GM23338 (cell line): ENCODE results near the gene SRI. TPM values are rescaled to one million over a fixed set of nuclear protein-coding genes. Genes with fewer than 3 reads are reported as not detected.

Experiments
- ATAC-seq: fragments of 200-7000 bp; cut with Tn5 transposase; 3 replicates; pipeline ENCODE4 v1.9.1; 2020
- DNase-seq: peaks from one replicate; pipeline ENCODE4 v3.0.0-alpha.2; 2015; ENCODE audit warnings: low spot score
- H2AFZ ChIP-seq: fragments of 200-600 bp; sonication (generic); 2 replicates; pipeline ENCODE4 v1.8.0; 2016; ENCODE audit warnings: antibody characterized with exemption, mild to moderate bottlenecking, moderate library complexity
- H3F3A ChIP-seq: fragments of 200-600 bp; sonication (generic); replicated peaks from 2 replicates; pipeline ENCODE4 v1.8.0; 2017; ENCODE audit warnings: antibody characterized with exemption, mixed run types, low read depth
- H3K27ac ChIP-seq: fragments of 200-600 bp; sonication (generic); 2 replicates; pipeline ENCODE4 v1.6.1; 2016; ENCODE audit warnings: low read depth
- H3K27me3 ChIP-seq: fragments of 200-600 bp; sonication (generic); 2 replicates; pipeline ENCODE4 v1.8.0; 2016; ENCODE audit warnings: mild to moderate bottlenecking, mixed run types, moderate library complexity; ENCODE audit not compliant: insufficient read depth
- H3K36me3 ChIP-seq: fragments of 200-600 bp; sonication (generic); 2 replicates; pipeline ENCODE4 v1.8.0; 2016; ENCODE audit warnings: mild to moderate bottlenecking; ENCODE audit not compliant: insufficient read depth
- H3K4me1 ChIP-seq: fragments of 200-600 bp; sonication (generic); 2 replicates; pipeline ENCODE4 v1.8.0; 2016; ENCODE audit warnings: mild to moderate bottlenecking, moderate library complexity; ENCODE audit not compliant: insufficient read depth
- H3K4me2 ChIP-seq: fragments of 200-600 bp; sonication (generic); 2 replicates; pipeline ENCODE4 v1.7.1; 2017; ENCODE audit warnings: mixed run types
- H3K4me3 ChIP-seq: fragments of 200-600 bp; sonication (generic); 2 replicates; pipeline ENCODE4 v1.6.1; 2016; ENCODE audit warnings: mixed run types
- H3K79me2 ChIP-seq: fragments of 200-600 bp; sonication (generic); replicated peaks from 2 replicates; pipeline ENCODE4 v1.8.0; 2017; ENCODE audit warnings: mild to moderate bottlenecking; ENCODE audit not compliant: insufficient read depth
- H3K9me2 ChIP-seq: fragments of 200-600 bp; sonication (generic); 2 replicates; pipeline ENCODE4 v1.8.0; 2017; ENCODE audit not compliant: insufficient read depth
- H4K20me1 ChIP-seq: fragments of 200-600 bp; sonication (generic); replicated peaks from 2 replicates; pipeline ENCODE4 v1.8.0; 2017; ENCODE audit warnings: mild to moderate bottlenecking; ENCODE audit not compliant: insufficient read depth
- H3K27ac Mint-ChIP-seq: 2 replicates; pipeline ENCODE4 v1.8.0; 2020; ENCODE audit warnings: inconsistent platforms, mild to moderate bottlenecking, moderate library complexity, mixed read lengths
- H3K27me3 Mint-ChIP-seq: 3 replicates; pipeline ENCODE4 v1.8.0; 2022; ENCODE audit warnings: low read depth, mild to moderate bottlenecking, moderate library complexity, mixed read lengths, inconsistent platforms; ENCODE audit not compliant: insufficient read depth, poor library complexity
- H3K36me3 Mint-ChIP-seq: 3 replicates; pipeline ENCODE4 v1.8.0; 2021; ENCODE audit warnings: low read depth, mild to moderate bottlenecking, inconsistent platforms, moderate library complexity, mixed read lengths
- H3K4me1 Mint-ChIP-seq: 3 replicates; pipeline ENCODE4 v1.8.0; 2020; ENCODE audit warnings: mild to moderate bottlenecking, inconsistent platforms, mixed read lengths
- H3K4me3 Mint-ChIP-seq: 3 replicates; pipeline ENCODE4 v1.8.0; 2021; ENCODE audit warnings: moderate library complexity, mild to moderate bottlenecking, inconsistent platforms, mixed read lengths
- H3K9me3 Mint-ChIP-seq: 3 replicates; pipeline ENCODE4 v1.8.0; 2020; ENCODE audit warnings: moderate library complexity, mild to moderate bottlenecking, inconsistent platforms, mixed read lengths
- CREB1 ChIP-seq: fragments of 250-450 bp; sonication (Bioruptor Pico); IDR thresholded peaks from 2 replicates; pipeline ENCODE4 v1.5.0; 2020; ENCODE audit warnings: low read depth, mild to moderate bottlenecking, moderate library complexity
- ETS1 ChIP-seq: IDR thresholded peaks from 2 replicates; pipeline ENCODE4 v1.6.1; 2016; ENCODE audit warnings: antibody characterized with exemption
- EZH2 ChIP-seq: fragments of 200-600 bp; sonication (generic); IDR thresholded peaks from one replicate; pipeline ENCODE4 v1.8.0; 2017; ENCODE audit warnings: antibody characterized with exemption, mild to moderate bottlenecking, low read depth; ENCODE audit not compliant: unreplicated experiment
- EZH2phosphoT487 ChIP-seq: fragments of 200-600 bp; sonication (generic); IDR thresholded peaks from one replicate; pipeline ENCODE4 v1.8.1; 2018; ENCODE audit warnings: antibody characterized with exemption; ENCODE audit not compliant: unreplicated experiment
- JUNB ChIP-seq: IDR thresholded peaks from one replicate; pipeline ENCODE4 v1.6.1; 2016; ENCODE audit warnings: antibody characterized with exemption; ENCODE audit not compliant: unreplicated experiment
- NANOG ChIP-seq: IDR thresholded peaks from 2 replicates; pipeline ENCODE4 v1.6.1; 2016; ENCODE audit warnings: antibody characterized with exemption, borderline replicate concordance
- POLR2AphosphoS5 ChIP-seq: IDR thresholded peaks from 2 replicates; pipeline ENCODE4 v1.6.1; 2016; ENCODE audit warnings: antibody characterized with exemption, low read depth
- ZNF114 ChIP-seq: fragments of 250-450 bp; sonication (Bioruptor Pico); IDR thresholded peaks from 2 replicates; pipeline ENCODE4 v1.5.0; 2020; ENCODE audit warnings: mild to moderate bottlenecking, moderate library complexity
- ZNF331 ChIP-seq: fragments of 250-450 bp; sonication (Bioruptor Pico); IDR thresholded peaks from 2 replicates; pipeline ENCODE4 v1.5.0; 2020; ENCODE audit warnings: low read depth, mild to moderate bottlenecking, moderate library complexity
- polyA plus RNA-seq: library from polyadenylated mRNA; unstranded; fragments of >200 nt; fragmentation: Nextera tagmentation; extraction: Ambion mirVana; gene quantifications from 2 replicates; pipeline ENCODE4 v1.2.1, GENCODE V29; 2016
- total RNA-seq: library from RNA; depleted of rRNA; stranded (reverse); fragments of >200 nt; shearing (Covaris generic); gene quantifications from 2 replicates; pipeline ENCODE4 v1.2.3, GENCODE V29; 2014
- TF ChIP-seq, protein P1 (sequence below): IDR thresholded peaks from one replicate; pipeline ENCODE4 v1.6.1; 2018; ENCODE audit warnings: antibody characterized with exemption; ENCODE audit not compliant: unreplicated experiment
- TF ChIP-seq, protein P2 (sequence below), 2 experiments: fragments of 200-600 bp in 1 of 2; sonication (generic) in 1 of 2; conservative IDR thresholded peaks; 2 replicates each; pipeline versions ENCODE4 v1.5.1 to v1.6.1; 2016 to 2017; ENCODE audit warnings: antibody characterized with exemption in 2 of 2, low read depth in 2 of 2, mild to moderate bottlenecking in 2 of 2, moderate library complexity in 1 of 2

SRI gene
- total and polyA plus RNA-seq, 2 experiments from 2014 or later = 141 to 321 TPM

DNA sequence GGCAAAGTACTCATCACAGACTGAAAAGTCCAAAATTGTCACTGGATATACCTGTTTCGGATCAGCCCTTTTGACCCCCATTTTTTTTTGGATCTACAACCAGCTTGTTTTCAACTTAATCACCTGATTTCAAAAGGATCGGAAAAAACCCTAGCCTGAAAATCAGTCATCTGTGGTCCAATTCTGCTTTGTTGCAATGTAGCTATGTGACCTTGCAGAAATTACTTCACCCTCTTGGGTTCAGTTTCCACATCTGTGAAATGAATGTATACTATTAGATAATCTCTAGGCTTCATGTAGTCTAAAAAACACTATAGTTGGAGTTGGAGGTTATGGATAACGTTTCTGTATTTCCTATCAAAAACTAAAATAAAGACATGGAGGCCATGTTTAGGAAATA lies 49.7 kb upstream of the SRI start (continued):
- TF ChIP-seq, protein P1, sequence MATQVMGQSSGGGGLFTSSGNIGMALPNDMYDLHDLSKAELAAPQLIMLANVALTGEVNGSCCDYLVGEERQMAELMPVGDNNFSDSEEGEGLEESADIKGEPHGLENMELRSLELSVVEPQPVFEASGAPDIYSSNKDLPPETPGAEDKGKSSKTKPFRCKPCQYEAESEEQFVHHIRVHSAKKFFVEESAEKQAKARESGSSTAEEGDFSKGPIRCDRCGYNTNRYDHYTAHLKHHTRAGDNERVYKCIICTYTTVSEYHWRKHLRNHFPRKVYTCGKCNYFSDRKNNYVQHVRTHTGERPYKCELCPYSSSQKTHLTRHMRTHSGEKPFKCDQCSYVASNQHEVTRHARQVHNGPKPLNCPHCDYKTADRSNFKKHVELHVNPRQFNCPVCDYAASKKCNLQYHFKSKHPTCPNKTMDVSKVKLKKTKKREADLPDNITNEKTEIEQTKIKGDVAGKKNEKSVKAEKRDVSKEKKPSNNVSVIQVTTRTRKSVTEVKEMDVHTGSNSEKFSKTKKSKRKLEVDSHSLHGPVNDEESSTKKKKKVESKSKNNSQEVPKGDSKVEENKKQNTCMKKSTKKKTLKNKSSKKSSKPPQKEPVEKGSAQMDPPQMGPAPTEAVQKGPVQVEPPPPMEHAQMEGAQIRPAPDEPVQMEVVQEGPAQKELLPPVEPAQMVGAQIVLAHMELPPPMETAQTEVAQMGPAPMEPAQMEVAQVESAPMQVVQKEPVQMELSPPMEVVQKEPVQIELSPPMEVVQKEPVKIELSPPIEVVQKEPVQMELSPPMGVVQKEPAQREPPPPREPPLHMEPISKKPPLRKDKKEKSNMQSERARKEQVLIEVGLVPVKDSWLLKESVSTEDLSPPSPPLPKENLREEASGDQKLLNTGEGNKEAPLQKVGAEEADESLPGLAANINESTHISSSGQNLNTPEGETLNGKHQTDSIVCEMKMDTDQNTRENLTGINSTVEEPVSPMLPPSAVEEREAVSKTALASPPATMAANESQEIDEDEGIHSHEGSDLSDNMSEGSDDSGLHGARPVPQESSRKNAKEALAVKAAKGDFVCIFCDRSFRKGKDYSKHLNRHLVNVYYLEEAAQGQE = no peak
- TF ChIP-seq, protein P2, sequence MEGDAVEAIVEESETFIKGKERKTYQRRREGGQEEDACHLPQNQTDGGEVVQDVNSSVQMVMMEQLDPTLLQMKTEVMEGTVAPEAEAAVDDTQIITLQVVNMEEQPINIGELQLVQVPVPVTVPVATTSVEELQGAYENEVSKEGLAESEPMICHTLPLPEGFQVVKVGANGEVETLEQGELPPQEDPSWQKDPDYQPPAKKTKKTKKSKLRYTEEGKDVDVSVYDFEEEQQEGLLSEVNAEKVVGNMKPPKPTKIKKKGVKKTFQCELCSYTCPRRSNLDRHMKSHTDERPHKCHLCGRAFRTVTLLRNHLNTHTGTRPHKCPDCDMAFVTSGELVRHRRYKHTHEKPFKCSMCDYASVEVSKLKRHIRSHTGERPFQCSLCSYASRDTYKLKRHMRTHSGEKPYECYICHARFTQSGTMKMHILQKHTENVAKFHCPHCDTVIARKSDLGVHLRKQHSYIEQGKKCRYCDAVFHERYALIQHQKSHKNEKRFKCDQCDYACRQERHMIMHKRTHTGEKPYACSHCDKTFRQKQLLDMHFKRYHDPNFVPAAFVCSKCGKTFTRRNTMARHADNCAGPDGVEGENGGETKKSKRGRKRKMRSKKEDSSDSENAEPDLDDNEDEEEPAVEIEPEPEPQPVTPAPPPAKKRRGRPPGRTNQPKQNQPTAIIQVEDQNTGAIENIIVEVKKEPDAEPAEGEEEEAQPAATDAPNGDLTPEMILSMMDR (conservative IDR thresholded peaks at IDR 0.05; ENCODE audit: low read depth in 2 of 2) = no peak
- TF ChIP-seq JUNB (no peak), ZNF331 (no peak), EZH2phosphoT487 (no peak), NANOG (no peak), ETS1 (no peak), POLR2AphosphoS5 (no peak), EZH2 (no peak), ZNF114 (CRISPR knock-in tag) (no peak)

DNA sequence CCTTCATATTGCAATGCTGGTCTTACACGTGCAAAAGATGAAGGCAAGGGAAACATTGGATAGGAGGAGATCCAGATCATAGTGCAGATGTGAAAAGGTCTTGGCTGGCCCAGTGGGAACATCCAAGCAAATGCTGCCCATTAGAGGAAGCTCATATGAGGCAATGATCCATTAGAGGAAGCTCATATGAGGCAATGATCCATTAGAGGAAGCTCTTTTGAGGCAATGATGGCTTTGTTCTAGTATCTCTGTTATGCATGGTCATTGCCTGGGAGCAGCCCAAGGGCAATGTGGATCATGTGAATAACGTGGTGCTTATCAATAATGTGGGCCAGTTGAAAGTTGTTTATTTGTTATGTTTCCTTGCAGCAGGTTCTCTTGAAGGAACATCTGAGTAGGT lies 49.0 kb upstream of the SRI start:
- Mint-ChIP-seq H3K27ac (no peak overlapping the region), H3K36me3 (peaks cover 13% of the 10 kb centered on the region), H3K27me3 (peaks cover 2% of the 10 kb centered on the region), H3K4me3 (no peak overlapping the region), H3K4me1 (peaks cover 9% of the 10 kb centered on the region), H3K9me3 (peaks cover 25% of the 10 kb centered on the region)
- ATAC-seq (no peak), DNase-seq (no peak)
- Histone ChIP-seq H3K9me2 (no peaks in the 10 kb centered on the region), H3K79me2 (no peaks in the 10 kb centered on the region), H3K27me3 (no peaks in the 10 kb centered on the region), H3K4me1 (no peaks in the 10 kb centered on the region; the same call in 1 of the 2 replicates), H3K27ac (no peak overlapping the region), H2AFZ (no peak overlapping the region), H4K20me1 (no peaks in the 10 kb centered on the region), H3K4me3 (no peak overlapping the region), H3F3A (no peaks in the 10 kb centered on the region), H3K4me2 (no peak overlapping the region), H3K36me3 (no peaks in the 10 kb centered on the region)
- no peak for TF ChIP-seq ETS1
- no peak for TF ChIP-seq JUNB
- no peak for TF ChIP-seq NANOG
- no peak for TF ChIP-seq CREB1 (CRISPR knock-in tag)
- TF ChIP-seq, protein P2 (conservative IDR thresholded peaks at IDR 0.05; ENCODE audit: low read depth in 2 of 2) = no peak
- no peak for TF ChIP-seq POLR2AphosphoS5
